K562 (cell line): ENCODE data around the gene PIK3CD. TPM values are rescaled to one million over a fixed set of nuclear protein-coding genes. Genes with fewer than 3 reads are reported as not detected.

ENCODE experiments used
- ATAC-seq: fragments of 200-7000 bp; cut with Tn5 transposase; 3 replicates; pipeline ENCODE4 v1.9.1; 2020; ENCODE audit warnings: moderate library complexity
- BruUV-seq: library from RNA; stranded (reverse); fragments of 400-500 nt; replicated peaks from 2 replicates; lab custom pipeline; 2021; lab: Mats Ljungman, UMichigan
- CTCF ChIA-PET: fragments of 300-600 bp; formaldehyde crosslinking; extraction: SDS; loops from one replicate; lab custom pipeline; 2021; ENCODE audit warnings: low intra/inter-chr PET ratio; lab: Yijun Ruan, JAX
- POLR2A ChIA-PET: fragments of 300-600, 350-650 bp; sonication (Branson Sonifier 250); formaldehyde crosslinking; extraction: SDS; loops from one replicate; lab custom pipeline; 2021; ENCODE audit warnings: antibody characterized with exemption, inconsistent platforms; lab: Yijun Ruan, JAX
- DNase-seq, 4 experiments: peaks; one replicate each; pipeline versions ENCODE4 v3.0.0 to v3.0.0-alpha.2; 2011 to 2018; ENCODE audit warnings: low spot score in 3 of 4, mixed read lengths in 3 of 4; ENCODE audit errors: extremely low read depth in 1 of 4
- FAIRE-seq: peaks from 2 replicates; lab custom pipeline; 2011; peaks lifted over from hg19 to GRCh38; lab: Jason Lieb, UNC
- H2AFZ ChIP-seq: 2 replicates; pipeline ENCODE4 v1.6.0; 2011; ENCODE audit warnings: low read depth, low read length, control low read depth, inconsistent platforms
- H3K27ac ChIP-seq: fragments of 200-600 bp; 3 replicates; pipeline ENCODE4 v1.8.0; 2011; ENCODE audit warnings: low read depth, mild to moderate bottlenecking, control low read depth, inconsistent platforms, low read length, moderate library complexity, mixed read lengths; ENCODE audit errors: extremely low read depth
- H3K27me3 ChIP-seq, 2 experiments: fragments of 300-600 bp in 1 of 2; 2 replicates in 1 of 2; 3 replicates in 1 of 2; pipeline versions ENCODE4 v1.6.0 to v1.8.0; 2011; ENCODE audit warnings: inconsistent platforms in 2 of 2, low read length in 2 of 2, mild to moderate bottlenecking in 1 of 2, mixed read lengths in 1 of 2, moderate library complexity in 1 of 2; ENCODE audit not compliant: control insufficient read depth in 2 of 2, insufficient read depth in 2 of 2
- H3K36me3 ChIP-seq: fragments of 300-600 bp; 3 replicates; pipeline ENCODE4 v1.8.0; 2011; ENCODE audit warnings: mild to moderate bottlenecking, low read length, inconsistent platforms; ENCODE audit not compliant: control insufficient read depth, insufficient read depth
- H3K4me1 ChIP-seq, 2 experiments: fragments of 200-600 bp in 1 of 2; replicated peaks in 1 of 2; 2 replicates in 1 of 2; 3 replicates in 1 of 2; pipeline versions ENCODE4 v1.5.1 to v1.8.0; 2011; ENCODE audit warnings: inconsistent platforms in 2 of 2, low read length in 2 of 2, mild to moderate bottlenecking in 1 of 2, mixed read lengths in 1 of 2, moderate library complexity in 1 of 2; ENCODE audit not compliant: control insufficient read depth in 2 of 2, insufficient read depth in 2 of 2
- H3K4me2 ChIP-seq: 2 replicates; pipeline ENCODE4 v1.6.1; 2011; ENCODE audit warnings: low read length, control low read depth, inconsistent platforms, mixed read lengths; ENCODE audit not compliant: insufficient read depth
- H3K4me3 ChIP-seq: fragments of 200-600 bp; sonication (generic), shearing (Covaris generic); 2 replicates; pipeline ENCODE4 v1.5.1; 2016; ENCODE audit warnings: control low read depth, inconsistent platforms
- H3K79me2 ChIP-seq: fragments of 200-600 bp; 3 replicates; pipeline ENCODE4 v1.8.0; 2011; ENCODE audit warnings: low read length, inconsistent platforms; ENCODE audit not compliant: control insufficient read depth, insufficient read depth
- H3K9ac ChIP-seq, 2 experiments: 2 replicates each; pipeline versions ENCODE4 v1.6.0 to v1.6.1; 2011; ENCODE audit warnings: low read depth in 2 of 2, low read length in 2 of 2, control low read depth in 1 of 2, inconsistent platforms in 1 of 2, mild to moderate bottlenecking in 1 of 2, mixed read lengths in 1 of 2; ENCODE audit not compliant: insufficient read depth in 1 of 2
- H3K9me1 ChIP-seq: one replicate; pipeline ENCODE4 v1.6.0; 2011; ENCODE audit warnings: inconsistent platforms, mild to moderate bottlenecking, low read length, moderate library complexity; ENCODE audit not compliant: control insufficient read depth, insufficient read depth
- H3K9me3 ChIP-seq: replicated peaks from 2 replicates; pipeline ENCODE4 v1.5.1; 2011; ENCODE audit warnings: low read depth, low read length, inconsistent platforms; ENCODE audit not compliant: control insufficient read depth, insufficient read depth
- H4K20me1 ChIP-seq: replicated peaks from 2 replicates; pipeline ENCODE4 v1.6.1; 2011; ENCODE audit warnings: low read length, inconsistent platforms, mixed read lengths; ENCODE audit not compliant: control insufficient read depth, insufficient read depth
- BRF1 ChIP-seq: IDR thresholded peaks from 3 replicates; pipeline ENCODE4 v1.6.1; 2011; ENCODE audit warnings: borderline replicate concordance, mild to moderate bottlenecking; ENCODE audit not compliant: insufficient read length; ENCODE audit errors: extremely low read depth
- CHD4 ChIP-seq: fragments of 200-600 bp; sonication (generic); IDR thresholded peaks from 3 replicates; pipeline ENCODE4 v1.6.1; 2012; ENCODE audit warnings: low read depth, mild to moderate bottlenecking, mixed read lengths, low read length, inconsistent platforms; ENCODE audit not compliant: insufficient read depth, insufficient replicate concordance, poor library complexity, severe bottlenecking
- CTBP1 ChIP-seq: fragments of 450-650 bp; IDR thresholded peaks from 2 replicates; pipeline ENCODE4 v1.6.1; 2016; ENCODE audit warnings: borderline replicate concordance
- GATA2 ChIP-seq: sonication (generic); formaldehyde crosslinking; IDR thresholded peaks from 2 replicates; pipeline ENCODE4 v1.4.0; 2020; ENCODE audit warnings: mild to moderate bottlenecking, missing genetic modification reagents
- PHF8 ChIP-seq: fragments of 200-600 bp; sonication (generic); IDR thresholded peaks from 2 replicates; pipeline ENCODE4 v1.6.1; 2012; ENCODE audit warnings: mixed run types, mild to moderate bottlenecking, inconsistent platforms, low read length, moderate library complexity, borderline replicate concordance
- POLR2G ChIP-seq: fragments of 200-400 bp; formaldehyde crosslinking; IDR thresholded peaks from 2 replicates; pipeline ENCODE4 v1.6.1; 2017; ENCODE audit warnings: low read depth, mild to moderate bottlenecking, antibody characterized with exemption, low read length, moderate library complexity
- ZNF668 ChIP-seq: fragments of 250-450 bp; sonication (Bioruptor Pico); IDR thresholded peaks from 2 replicates; pipeline ENCODE4 v1.8.0; 2022; ENCODE audit warnings: mild to moderate bottlenecking, inconsistent platforms
- WGBS: fragments of 100-300 bp; shearing (Covaris generic); methylation state at CpG from one replicate; pipeline ENCODE4 v1.1.6; 2016; ENCODE audit warnings: low coverage, mixed read lengths; ENCODE audit not compliant: insufficient coverage; ENCODE audit errors: missing lambda C conversion rate; 5-methylcytosine and 5-hydroxymethylcytosine counted together
- in situ Hi-C: fragments of 300-500 bp; cut with MboI; formaldehyde crosslinking; loops from 4 replicates; pipeline ENCODE4 v1.15.0; 2018; ENCODE audit warnings: inconsistent platforms, mixed read lengths
- intact Hi-C: fragments of 100-400 bp; cut with micrococcal nuclease; formaldehyde crosslinking; loops from 2 replicates; pipeline ENCODE4 v1.14.2; 2022
- polyA plus RNA-seq, 8 experiments: library from polyadenylated mRNA; depleted of rRNA in 4 of 8; stranded (reverse) in 5 of 8; unstranded in 3 of 8; fragments of >200 nt; fragmentation: Nextera tagmentation in 2 of 8; fragmentation: Illumina TruSeq in 1 of 8; extraction: Ambion mirVana in 2 of 8; extraction: Trizol in 1 of 8; gene quantifications; 2 replicates each; pipeline versions ENCODE4 v1.2.1 to v1.2.3, GENCODE V29; 2011 to 2014; ENCODE audit warnings: inconsistent platforms in 1 of 8, missing spikeins in 1 of 8
- total RNA-seq, 7 experiments: library from RNA; depleted of rRNA in 6 of 7; stranded (reverse); fragments of >200 nt in 6 of 7; fragmentation: Illumina TruSeq in 2 of 7; extraction: Trizol in 2 of 7; gene quantifications; 2 replicates each; pipeline versions ENCODE4 v1.2.1 to v1.2.3, GENCODE V29; 2011 to 2021; ENCODE audit warnings: low replicate concordance in 1 of 7
- TF ChIP-seq, protein P1 (sequence below): sonication (generic); formaldehyde crosslinking; IDR thresholded peaks from 2 replicates; pipeline ENCODE4 v1.8.0; 2022; ENCODE audit warnings: missing genetic modification reagents, mild to moderate bottlenecking, borderline replicate concordance
- TF ChIP-seq, protein P2 (sequence below): fragments of 250-450 bp; sonication (Bioruptor Pico); IDR thresholded peaks from 2 replicates; pipeline ENCODE4 v1.5.0; 2021; ENCODE audit warnings: mild to moderate bottlenecking, moderate library complexity
- TF ChIP-seq, protein P3 (sequence below): fragments of 250-450 bp; sonication (Bioruptor Pico); IDR thresholded peaks from 2 replicates; pipeline ENCODE4 v1.8.0; 2022; ENCODE audit warnings: moderate library complexity, mild to moderate bottlenecking, inconsistent platforms
- TF ChIP-seq, protein P4 (sequence below): fragments of 250-450 bp; sonication (Bioruptor Pico); IDR thresholded peaks from 2 replicates; pipeline ENCODE4 v1.5.0; 2021; ENCODE audit warnings: mild to moderate bottlenecking, borderline replicate concordance

Gene PIK3CD
- total and polyA plus RNA-seq, 9 of the 15 experiments (the other 6 are each of a cell fraction or from before 2014, with no cell fraction given), result 1.8 to 20.8 (median 7.2) TPM

DNA sequence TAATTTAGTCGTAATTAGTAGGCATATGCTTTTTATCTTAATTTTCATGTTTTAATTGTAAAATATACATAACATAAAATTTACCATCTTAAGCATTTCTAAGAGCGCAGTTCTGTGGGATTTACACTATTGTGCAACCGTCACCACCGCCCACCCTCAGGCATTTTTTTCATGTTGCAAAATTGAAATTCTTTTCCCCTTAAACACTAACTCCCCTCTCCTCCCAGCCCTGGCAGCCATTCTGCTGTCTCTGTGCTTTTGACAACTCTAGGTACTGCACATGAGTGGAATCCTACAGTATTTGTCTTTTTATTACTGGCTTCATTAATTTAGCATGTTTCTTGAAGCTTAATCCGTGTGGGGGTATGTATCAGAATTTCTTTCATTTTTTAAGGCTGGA is 7.8 kb downstream of the PIK3CD start (continued):
- TF ChIP-seq CHD4, result no peak

DNA sequence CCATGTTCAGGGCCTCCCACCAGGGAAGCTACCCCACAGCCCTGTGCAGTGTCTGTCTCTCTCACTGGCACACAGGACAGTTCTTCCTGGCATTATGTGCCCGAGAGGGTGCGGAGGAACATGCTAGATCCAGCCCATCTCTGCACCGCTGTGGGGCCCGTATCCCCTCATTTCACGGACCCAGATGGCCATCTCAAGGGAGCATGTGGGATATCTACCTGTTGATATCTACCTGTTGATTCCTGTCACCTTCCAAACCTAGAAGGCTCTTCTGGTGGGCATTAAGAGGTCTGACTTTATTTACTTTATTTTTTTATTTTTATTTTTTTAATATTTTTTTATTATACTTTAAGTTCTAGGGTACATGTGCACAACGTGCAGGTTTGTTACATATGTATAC is 11.7 kb downstream of the PIK3CD start:
- ChIA-PET POLR2A (interaction anchor here (0.8 to 1.0 kb wide), 2 partner anchors 8 to 10 kb away, joined by 3 read pairs; no protein-coding TSS in a partner anchor), CTCF (no interaction called here)
- in situ Hi-C loops (no loop called here), intact Hi-C loops (no loop called here)
- no peak overlapping the region for H3K27ac ChIP-seq
- no TSS peak for BruUV-seq
- H3K27me3 ChIP-seq, result peaks cover 0 to 11% of the 10 kb centered on the region in 2 experiments; a peak in 2 of 5 replicates
- H4K20me1 ChIP-seq, result no peaks in the 10 kb centered on the region
- FAIRE-seq (no peak), ATAC-seq (no peak), DNase-seq (no peak)
- no peak overlapping the region for H3K4me3 ChIP-seq
- no peak overlapping the region for H3K4me2 ChIP-seq
- no peaks in the 10 kb centered on the region for H3K36me3 ChIP-seq
- no peak overlapping the region for H3K9ac ChIP-seq
- no peaks in the 10 kb centered on the region for H3K9me1 ChIP-seq
- WGBS, result 70% methylated on average over 6 of the region's 6 CpGs
- peaks cover 2% of the 10 kb centered on the region; the same call in 1 of the 3 replicates for H3K79me2 ChIP-seq
- no peaks in the 10 kb centered on the region for H3K9me3 ChIP-seq
- peaks cover 8 to 20% of the 10 kb centered on the region in 2 experiments; a peak in 4 of 5 replicates for H3K4me1 ChIP-seq
- H2AFZ ChIP-seq, result no peak overlapping the region
- TF ChIP-seq ZNF668 (no peak), CTBP1 (no peak), PHF8 (no peak), GATA2 (CRISPR knock-in tag) (no peak), BRF1 (no peak), POLR2G (no peak)
- TF ChIP-seq, protein P1, sequence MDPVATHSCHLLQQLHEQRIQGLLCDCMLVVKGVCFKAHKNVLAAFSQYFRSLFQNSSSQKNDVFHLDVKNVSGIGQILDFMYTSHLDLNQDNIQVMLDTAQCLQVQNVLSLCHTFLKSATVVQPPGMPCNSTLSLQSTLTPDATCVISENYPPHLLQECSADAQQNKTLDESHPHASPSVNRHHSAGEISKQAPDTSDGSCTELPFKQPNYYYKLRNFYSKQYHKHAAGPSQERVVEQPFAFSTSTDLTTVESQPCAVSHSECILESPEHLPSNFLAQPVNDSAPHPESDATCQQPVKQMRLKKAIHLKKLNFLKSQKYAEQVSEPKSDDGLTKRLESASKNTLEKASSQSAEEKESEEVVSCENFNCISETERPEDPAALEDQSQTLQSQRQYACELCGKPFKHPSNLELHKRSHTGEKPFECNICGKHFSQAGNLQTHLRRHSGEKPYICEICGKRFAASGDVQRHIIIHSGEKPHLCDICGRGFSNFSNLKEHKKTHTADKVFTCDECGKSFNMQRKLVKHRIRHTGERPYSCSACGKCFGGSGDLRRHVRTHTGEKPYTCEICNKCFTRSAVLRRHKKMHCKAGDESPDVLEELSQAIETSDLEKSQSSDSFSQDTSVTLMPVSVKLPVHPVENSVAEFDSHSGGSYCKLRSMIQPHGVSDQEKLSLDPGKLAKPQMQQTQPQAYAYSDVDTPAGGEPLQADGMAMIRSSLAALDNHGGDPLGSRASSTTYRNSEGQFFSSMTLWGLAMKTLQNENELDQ (CRISPR knock-in tag), result no peak
- TF ChIP-seq, protein P2, sequence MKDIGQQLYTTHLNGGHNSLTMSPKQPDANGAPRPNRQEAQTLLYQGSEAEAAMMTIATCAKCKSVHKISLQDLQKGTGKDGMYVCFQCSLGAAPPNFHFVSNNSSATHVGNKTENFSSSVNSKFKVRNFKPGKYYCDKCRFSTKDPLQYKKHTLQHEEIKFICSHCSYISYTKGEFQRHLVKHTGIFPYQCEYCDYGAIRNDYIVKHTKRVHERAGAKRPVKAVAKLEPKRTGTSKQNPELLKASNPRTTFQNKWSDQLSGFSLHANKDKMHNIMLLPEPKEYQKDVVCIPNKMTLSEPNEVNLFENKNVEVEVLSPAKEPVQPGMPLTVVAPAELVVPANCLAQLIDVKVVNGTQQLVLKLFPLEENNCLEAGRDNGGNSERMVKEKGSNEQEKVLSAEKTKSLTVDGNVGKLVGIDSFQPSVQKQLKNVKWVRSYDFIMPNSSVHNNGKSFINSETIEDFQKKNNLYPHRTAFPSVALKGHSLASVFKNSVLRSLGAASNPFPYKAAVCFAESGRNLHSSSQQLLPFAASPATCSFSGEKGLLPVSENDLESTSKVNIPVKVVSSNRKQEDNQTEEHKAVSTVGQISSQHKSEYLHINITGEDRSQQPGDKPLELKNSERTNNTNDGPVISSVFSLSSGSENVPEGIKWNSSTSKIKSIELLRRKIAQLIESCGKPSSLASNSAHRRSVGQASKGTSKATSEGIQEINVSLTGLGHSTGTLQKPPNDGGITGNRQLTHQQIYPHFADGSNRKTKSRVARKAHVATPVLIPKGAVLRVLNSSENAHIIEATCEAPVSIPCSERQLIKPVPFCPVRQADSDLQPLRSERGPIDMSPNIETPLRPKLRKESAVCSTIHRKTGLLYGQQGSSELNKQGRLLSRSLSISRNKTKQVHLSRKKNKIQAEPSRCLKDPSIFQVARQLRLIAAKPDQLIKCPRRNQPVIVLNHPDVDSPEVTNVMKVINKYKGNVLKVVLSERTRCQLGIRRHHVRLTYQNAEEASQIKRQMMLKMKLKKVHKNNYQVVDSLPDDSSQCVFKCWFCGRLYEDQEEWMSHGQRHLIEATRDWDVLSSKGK (CRISPR knock-in tag), result no peak
- TF ChIP-seq, protein P3, sequence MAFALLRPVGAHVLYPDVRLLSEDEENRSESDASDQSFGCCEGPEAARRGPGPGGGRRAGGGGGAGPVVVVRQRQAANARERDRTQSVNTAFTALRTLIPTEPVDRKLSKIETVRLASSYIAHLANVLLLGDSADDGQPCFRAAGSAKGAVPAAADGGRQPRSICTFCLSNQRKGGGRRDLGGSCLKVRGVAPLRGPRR, result no peak
- TF ChIP-seq, protein P4, sequence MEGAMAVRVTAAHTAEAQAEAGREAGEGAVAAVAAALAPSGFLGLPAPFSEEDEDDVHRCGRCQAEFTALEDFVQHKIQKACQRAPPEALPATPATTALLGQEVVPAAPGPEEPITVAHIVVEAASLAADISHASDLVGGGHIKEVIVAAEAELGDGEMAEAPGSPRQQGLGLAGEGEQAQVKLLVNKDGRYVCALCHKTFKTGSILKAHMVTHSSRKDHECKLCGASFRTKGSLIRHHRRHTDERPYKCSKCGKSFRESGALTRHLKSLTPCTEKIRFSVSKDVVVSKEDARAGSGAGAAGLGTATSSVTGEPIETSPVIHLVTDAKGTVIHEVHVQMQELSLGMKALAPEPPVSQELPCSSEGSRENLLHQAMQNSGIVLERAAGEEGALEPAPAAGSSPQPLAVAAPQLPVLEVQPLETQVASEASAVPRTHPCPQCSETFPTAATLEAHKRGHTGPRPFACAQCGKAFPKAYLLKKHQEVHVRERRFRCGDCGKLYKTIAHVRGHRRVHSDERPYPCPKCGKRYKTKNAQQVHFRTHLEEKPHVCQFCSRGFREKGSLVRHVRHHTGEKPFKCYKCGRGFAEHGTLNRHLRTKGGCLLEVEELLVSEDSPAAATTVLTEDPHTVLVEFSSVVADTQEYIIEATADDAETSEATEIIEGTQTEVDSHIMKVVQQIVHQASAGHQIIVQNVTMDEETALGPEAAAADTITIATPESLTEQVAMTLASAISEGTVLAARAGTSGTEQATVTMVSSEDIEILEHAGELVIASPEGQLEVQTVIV (CRISPR knock-in tag), result no peak
